Panc1 (cell line): Measurements from ENCODE around the gene WFIKKN1. TPM values are rescaled to one million over a fixed set of nuclear protein-coding genes. Genes with fewer than 3 reads are reported as not detected.

Experiments
- ATAC-seq: fragments of 200-7000 bp; cut with Tn5 transposase; 2 replicates; pipeline ENCODE4 v1.9.1; 2020; ENCODE audit warnings: mild to moderate bottlenecking, moderate library complexity
- BruUV-seq: library from RNA; stranded (reverse); fragments of 400-500 nt; replicated peaks from 2 replicates; lab custom pipeline; 2021; lab: Mats Ljungman, UMichigan
- CTCF ChIA-PET: fragments of 300-600 bp; sonication (Branson Sonifier 250); formaldehyde crosslinking; loops from one replicate; lab custom pipeline; 2022; ENCODE audit warnings: antibody characterized with exemption; lab: Charles Lee
- POLR2A ChIA-PET: fragments of 300-600 bp; sonication (Branson Sonifier 250); formaldehyde crosslinking; loops from one replicate; lab custom pipeline; 2022; ENCODE audit warnings: antibody characterized with exemption; lab: Charles Lee
- DNase-seq: peaks from one replicate; pipeline ENCODE4 v3.0.0-alpha.2; 2010; ENCODE audit warnings: low read depth, low spot score
- H3K27ac ChIP-seq: 2 replicates; pipeline ENCODE4 v1.5.1; 2011; ENCODE audit warnings: mild to moderate bottlenecking, low read length, inconsistent platforms
- H3K27me3 ChIP-seq: fragments of 200-500 bp; sonication (Bioruptor generic); 2 replicates; pipeline ENCODE4 v1.6.0; 2014; ENCODE audit warnings: low read length, inconsistent platforms; ENCODE audit not compliant: control insufficient read depth, insufficient read depth
- H3K36me3 ChIP-seq: fragments of 200-500 bp; sonication (Bioruptor generic); 2 replicates; pipeline ENCODE4 v1.5.1; 2014; ENCODE audit warnings: inconsistent platforms, mild to moderate bottlenecking, low read length, moderate library complexity; ENCODE audit not compliant: control insufficient read depth, insufficient read depth
- H3K4me1 ChIP-seq: 2 replicates; pipeline ENCODE4 v1.5.1; 2011; ENCODE audit warnings: inconsistent platforms, mild to moderate bottlenecking, low read length, moderate library complexity; ENCODE audit not compliant: control insufficient read depth, insufficient read depth
- H3K4me3 ChIP-seq, 2 experiments: 2 replicates each; pipeline ENCODE4 v1.5.1; 2011 to 2012; ENCODE audit warnings: low read depth in 2 of 2, low read length in 2 of 2, mild to moderate bottlenecking in 2 of 2, inconsistent platforms in 1 of 2, moderate library complexity in 1 of 2
- H3K9me3 ChIP-seq: fragments of 200-500 bp; sonication (Bioruptor generic); 2 replicates; pipeline ENCODE4 v1.5.1; 2014; ENCODE audit warnings: low read depth, mild to moderate bottlenecking, inconsistent platforms, low read length, moderate library complexity; ENCODE audit not compliant: control insufficient read depth, insufficient read depth
- POLR2AphosphoS5 ChIP-seq: IDR thresholded peaks from 2 replicates; pipeline ENCODE4 v1.6.1; 2012; ENCODE audit warnings: mild to moderate bottlenecking, low read depth, low read length, moderate library complexity
- SIN3A ChIP-seq: IDR thresholded peaks from 2 replicates; pipeline ENCODE4 v1.6.1; 2012; ENCODE audit warnings: low read depth, mild to moderate bottlenecking, low read length, moderate library complexity, borderline replicate concordance; ENCODE audit not compliant: insufficient read depth
- TCF7L2 ChIP-seq: IDR thresholded peaks from 2 replicates; pipeline ENCODE4 v1.6.1; 2011; ENCODE audit warnings: mild to moderate bottlenecking, low read depth, low read length, inconsistent platforms
- in situ Hi-C: cut with HindIII; loops from 2 replicates; pipeline ENCODE4 v1.10.0; 2016; ENCODE audit warnings: low sequenced_read_pairs, low pct_unique_long_range_greater_than_20kb
- intact Hi-C: fragments of 100-400 bp; cut with micrococcal nuclease; formaldehyde crosslinking; loops from one replicate; pipeline ENCODE4 v1.10.0; 2022; ENCODE audit not compliant: unreplicated experiment
- total RNA-seq: library from RNA; stranded (reverse); gene quantifications from one replicate; pipeline ENCODE4 v1.2.1, GENCODE V29; 2021; ENCODE audit not compliant: unreplicated experiment
- TF ChIP-seq, protein P1 (sequence below): fragments of 450-650 bp; IDR thresholded peaks from 2 replicates; pipeline ENCODE4 v1.5.1; 2017; ENCODE audit warnings: mild to moderate bottlenecking
- TF ChIP-seq, protein P2 (sequence below), 2 experiments: IDR thresholded peaks; 2 replicates each; pipeline ENCODE4 v1.6.1; 2011 to 2012; ENCODE audit warnings: low read depth in 2 of 2, control low read depth in 1 of 2, low read length in 1 of 2, mild to moderate bottlenecking in 1 of 2, moderate library complexity in 1 of 2; ENCODE audit not compliant: insufficient read depth in 1 of 2

The WFIKKN1 gene
- total RNA-seq, 1 experiment from 2014 or later, result 2.0 TPM

DNA sequence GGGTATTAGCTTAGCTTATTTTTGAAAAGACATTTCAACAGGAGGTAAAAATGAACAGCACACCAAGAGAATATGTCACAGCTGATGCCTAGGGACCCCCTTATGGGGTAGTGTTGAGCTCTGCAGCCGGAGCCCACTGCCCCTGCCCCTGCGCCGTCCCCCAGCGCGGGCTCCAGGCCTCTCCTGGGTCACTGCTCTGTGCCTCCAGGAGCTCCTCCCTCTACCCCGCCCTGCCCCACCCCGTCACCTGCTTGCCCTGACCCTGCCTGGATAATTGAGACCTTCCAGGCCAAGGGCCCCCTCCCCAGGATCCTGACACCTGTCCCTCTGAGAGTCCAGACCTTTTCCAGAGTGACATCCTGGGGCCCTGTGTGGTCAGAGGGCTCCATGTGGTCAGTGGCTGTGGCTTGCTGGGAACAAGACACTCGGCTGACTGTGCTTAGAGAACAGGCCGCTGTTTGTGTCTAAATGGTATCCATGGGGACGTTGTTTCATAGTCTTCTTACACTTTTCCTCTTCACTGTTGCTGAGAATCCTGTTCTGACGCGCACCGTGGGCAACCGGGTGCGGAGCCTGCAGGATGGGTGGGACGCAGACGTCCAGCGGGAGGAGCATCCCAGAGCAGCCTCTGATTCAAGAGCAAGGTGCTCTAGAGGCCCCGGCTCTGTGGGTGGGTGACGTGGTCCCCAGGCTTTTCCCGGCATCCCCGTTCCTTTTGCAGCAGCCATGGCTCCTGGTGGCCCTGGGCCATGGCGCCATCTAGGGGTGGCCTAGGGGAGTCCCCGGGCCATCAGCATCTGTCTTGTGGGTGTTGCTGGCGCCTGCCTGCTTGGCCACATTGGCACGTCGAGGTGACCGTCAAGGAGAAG is 20.0 kb upstream of the WFIKKN1 start:
- Histone ChIP-seq H3K4me3 (no peak overlapping the region), H3K27ac (no peak overlapping the region), H3K4me1 (no peaks in the 10 kb centered on the region), H3K36me3 (no peaks in the 10 kb centered on the region), H3K27me3 (no peaks in the 10 kb centered on the region), H3K9me3 (no peaks in the 10 kb centered on the region)
- in situ Hi-C loops, result no loop called here
- ChIA-PET POLR2A (no interaction called here), CTCF (interaction anchor here (0.9 kb wide), 1 partner anchor 20 kb away, joined by 3 read pairs; the partner anchor contains the start of gene RAB40C)
- intact Hi-C loops, result no loop called here
- ATAC-seq (peak; percentile 79; the same call in 1 of the 2 replicates), DNase-seq (no peak)
- no peak for TF ChIP-seq POLR2AphosphoS5
- TF ChIP-seq, protein P1, sequence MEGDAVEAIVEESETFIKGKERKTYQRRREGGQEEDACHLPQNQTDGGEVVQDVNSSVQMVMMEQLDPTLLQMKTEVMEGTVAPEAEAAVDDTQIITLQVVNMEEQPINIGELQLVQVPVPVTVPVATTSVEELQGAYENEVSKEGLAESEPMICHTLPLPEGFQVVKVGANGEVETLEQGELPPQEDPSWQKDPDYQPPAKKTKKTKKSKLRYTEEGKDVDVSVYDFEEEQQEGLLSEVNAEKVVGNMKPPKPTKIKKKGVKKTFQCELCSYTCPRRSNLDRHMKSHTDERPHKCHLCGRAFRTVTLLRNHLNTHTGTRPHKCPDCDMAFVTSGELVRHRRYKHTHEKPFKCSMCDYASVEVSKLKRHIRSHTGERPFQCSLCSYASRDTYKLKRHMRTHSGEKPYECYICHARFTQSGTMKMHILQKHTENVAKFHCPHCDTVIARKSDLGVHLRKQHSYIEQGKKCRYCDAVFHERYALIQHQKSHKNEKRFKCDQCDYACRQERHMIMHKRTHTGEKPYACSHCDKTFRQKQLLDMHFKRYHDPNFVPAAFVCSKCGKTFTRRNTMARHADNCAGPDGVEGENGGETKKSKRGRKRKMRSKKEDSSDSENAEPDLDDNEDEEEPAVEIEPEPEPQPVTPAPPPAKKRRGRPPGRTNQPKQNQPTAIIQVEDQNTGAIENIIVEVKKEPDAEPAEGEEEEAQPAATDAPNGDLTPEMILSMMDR, result peak; percentile 87; the same call in 1 of the 2 replicates
- no TSS peak for BruUV-seq

DNA sequence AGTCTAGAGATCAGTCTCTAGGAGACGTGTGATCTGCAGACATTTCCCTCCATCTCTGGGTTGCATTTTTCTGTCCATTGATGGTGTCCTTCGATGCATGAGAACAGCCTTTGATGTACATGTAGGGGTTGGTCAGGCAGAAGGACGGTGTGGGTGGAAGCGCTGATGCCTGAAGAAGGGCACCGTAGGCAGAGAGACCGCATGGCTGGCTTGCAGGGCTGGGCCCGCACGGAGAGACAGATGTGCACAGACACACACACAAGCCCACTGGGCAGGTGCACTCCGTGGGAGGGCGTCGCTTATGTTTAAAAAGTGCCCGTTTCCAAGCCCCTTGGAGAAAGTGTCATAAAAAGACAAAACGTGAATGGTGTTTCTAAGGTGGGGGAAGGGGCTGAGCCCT is 15.7 kb upstream of the WFIKKN1 start:
- no peak overlapping the region for H3K4me3 ChIP-seq
- no peaks in the 10 kb centered on the region for H3K9me3 ChIP-seq
- H3K36me3 ChIP-seq, result no peaks in the 10 kb centered on the region
- DNase-seq, result no peak
- intact Hi-C loops, result no loop called here
- BruUV-seq, result TSS peak; percentile 68
- no peak overlapping the region for H3K27ac ChIP-seq
- TF ChIP-seq, protein P2, sequence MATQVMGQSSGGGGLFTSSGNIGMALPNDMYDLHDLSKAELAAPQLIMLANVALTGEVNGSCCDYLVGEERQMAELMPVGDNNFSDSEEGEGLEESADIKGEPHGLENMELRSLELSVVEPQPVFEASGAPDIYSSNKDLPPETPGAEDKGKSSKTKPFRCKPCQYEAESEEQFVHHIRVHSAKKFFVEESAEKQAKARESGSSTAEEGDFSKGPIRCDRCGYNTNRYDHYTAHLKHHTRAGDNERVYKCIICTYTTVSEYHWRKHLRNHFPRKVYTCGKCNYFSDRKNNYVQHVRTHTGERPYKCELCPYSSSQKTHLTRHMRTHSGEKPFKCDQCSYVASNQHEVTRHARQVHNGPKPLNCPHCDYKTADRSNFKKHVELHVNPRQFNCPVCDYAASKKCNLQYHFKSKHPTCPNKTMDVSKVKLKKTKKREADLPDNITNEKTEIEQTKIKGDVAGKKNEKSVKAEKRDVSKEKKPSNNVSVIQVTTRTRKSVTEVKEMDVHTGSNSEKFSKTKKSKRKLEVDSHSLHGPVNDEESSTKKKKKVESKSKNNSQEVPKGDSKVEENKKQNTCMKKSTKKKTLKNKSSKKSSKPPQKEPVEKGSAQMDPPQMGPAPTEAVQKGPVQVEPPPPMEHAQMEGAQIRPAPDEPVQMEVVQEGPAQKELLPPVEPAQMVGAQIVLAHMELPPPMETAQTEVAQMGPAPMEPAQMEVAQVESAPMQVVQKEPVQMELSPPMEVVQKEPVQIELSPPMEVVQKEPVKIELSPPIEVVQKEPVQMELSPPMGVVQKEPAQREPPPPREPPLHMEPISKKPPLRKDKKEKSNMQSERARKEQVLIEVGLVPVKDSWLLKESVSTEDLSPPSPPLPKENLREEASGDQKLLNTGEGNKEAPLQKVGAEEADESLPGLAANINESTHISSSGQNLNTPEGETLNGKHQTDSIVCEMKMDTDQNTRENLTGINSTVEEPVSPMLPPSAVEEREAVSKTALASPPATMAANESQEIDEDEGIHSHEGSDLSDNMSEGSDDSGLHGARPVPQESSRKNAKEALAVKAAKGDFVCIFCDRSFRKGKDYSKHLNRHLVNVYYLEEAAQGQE (IDR thresholded peaks at IDR 0.05; ENCODE audit: insufficient read depth in 1 of 2, low read depth in 2 of 2, low read length in 1 of 2), result no peak
- no peak for TF ChIP-seq TCF7L2
- no peak for TF ChIP-seq POLR2AphosphoS5
- TF ChIP-seq, protein P1, result no peak
- no peak for TF ChIP-seq SIN3A
- in situ Hi-C loops, result no loop called here
- CTCF ChIA-PET, result no interaction called here
- POLR2A ChIA-PET, result no interaction called here
- H3K27me3 ChIP-seq, result no peaks in the 10 kb centered on the region
- H3K4me1 ChIP-seq, result no peaks in the 10 kb centered on the region
- no peak for ATAC-seq
